Spleen (tissue), 7 donors: Measurements from ENCODE around the gene PNPO.

Source experiments
- POLR2A ChIP-seq, 3 donors: fragments of 450-650 bp; IDR thresholded peaks; one replicate each; pipeline ENCODE4 v1.5.1; 2017; ENCODE audit warnings: antibody characterized with exemption in 3 of 3, mild to moderate bottlenecking in 1 of 3
- POLR2AphosphoS5 ChIP-seq, 3 donors: sonication (generic); formaldehyde crosslinking; IDR thresholded peaks; one replicate each; pipeline ENCODE4 v1.5.1; 2017; ENCODE audit warnings: antibody characterized with exemption in 3 of 3
- TF ChIP-seq, protein P1 (sequence below), 11 experiments: fragments of 200-600 bp in 7 of 11; fragments of 450-650 bp in 4 of 11; sonication (generic) in 4 of 11; IDR thresholded peaks in 8 of 11; conservative IDR thresholded peaks in 3 of 11; 1 replicate in 7 of 11; 2 replicates in 4 of 11; pipeline versions ENCODE4 v1.4.0 to v1.8.0; 2016 to 2021; ENCODE audit warnings: antibody characterized with exemption in 11 of 11, inconsistent platforms in 4 of 11, mild to moderate bottlenecking in 1 of 11
- donor health status: DM: no; HTN: no; CAD: no; lungs with moderate emphysema.
- donor health status: DM: no; HTN: no; CAD: no.
- donor health status: DM: no; HTN: no; CAD: no.

DNA sequence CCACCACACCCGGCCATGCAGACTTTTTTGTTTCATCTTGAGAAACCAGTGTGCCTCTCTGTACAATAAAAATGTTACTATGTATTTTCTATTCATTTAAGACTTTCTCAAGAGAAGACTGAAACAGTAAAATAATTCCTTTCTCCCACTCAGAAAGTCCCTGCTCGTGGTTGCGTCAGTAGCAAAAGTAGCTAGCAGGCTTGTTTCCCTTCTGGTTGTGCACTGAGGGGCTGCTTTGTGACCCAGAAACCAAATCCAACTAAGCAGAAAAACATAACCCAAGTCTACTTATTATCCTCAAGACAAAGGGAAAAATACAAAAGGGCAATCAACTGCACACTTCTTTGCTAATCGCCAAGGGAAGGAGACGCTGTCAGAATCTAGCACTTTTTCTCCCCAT, 3.4 kb upstream of the PNPO start:
- TF ChIP-seq POLR2AphosphoS5 (IDR thresholded peaks at IDR 0.05) (no peak), POLR2A (IDR thresholded peaks at IDR 0.05) (no peak)
- TF ChIP-seq, protein P1, sequence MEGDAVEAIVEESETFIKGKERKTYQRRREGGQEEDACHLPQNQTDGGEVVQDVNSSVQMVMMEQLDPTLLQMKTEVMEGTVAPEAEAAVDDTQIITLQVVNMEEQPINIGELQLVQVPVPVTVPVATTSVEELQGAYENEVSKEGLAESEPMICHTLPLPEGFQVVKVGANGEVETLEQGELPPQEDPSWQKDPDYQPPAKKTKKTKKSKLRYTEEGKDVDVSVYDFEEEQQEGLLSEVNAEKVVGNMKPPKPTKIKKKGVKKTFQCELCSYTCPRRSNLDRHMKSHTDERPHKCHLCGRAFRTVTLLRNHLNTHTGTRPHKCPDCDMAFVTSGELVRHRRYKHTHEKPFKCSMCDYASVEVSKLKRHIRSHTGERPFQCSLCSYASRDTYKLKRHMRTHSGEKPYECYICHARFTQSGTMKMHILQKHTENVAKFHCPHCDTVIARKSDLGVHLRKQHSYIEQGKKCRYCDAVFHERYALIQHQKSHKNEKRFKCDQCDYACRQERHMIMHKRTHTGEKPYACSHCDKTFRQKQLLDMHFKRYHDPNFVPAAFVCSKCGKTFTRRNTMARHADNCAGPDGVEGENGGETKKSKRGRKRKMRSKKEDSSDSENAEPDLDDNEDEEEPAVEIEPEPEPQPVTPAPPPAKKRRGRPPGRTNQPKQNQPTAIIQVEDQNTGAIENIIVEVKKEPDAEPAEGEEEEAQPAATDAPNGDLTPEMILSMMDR (IDR thresholded peaks at IDR 0.05 in 8 of 11, conservative IDR thresholded peaks at IDR 0.05 in 3 of 11): no peak
